BLaER1 (cell line): ENCODE measurements around the gene CEACAM19.

Source experiments
- H3K27ac ChIP-seq: shearing (Covaris generic); formaldehyde crosslinking; 2 replicates; pipeline ENCODE4 v1.8.1; 2022
- H3K27me3 ChIP-seq: shearing (Covaris generic); formaldehyde crosslinking; 2 replicates; pipeline ENCODE4 v1.8.1; 2022
- H3K36me3 ChIP-seq: shearing (Covaris generic); formaldehyde crosslinking; 2 replicates; pipeline ENCODE4 v1.8.1; 2022
- H3K4me1 ChIP-seq: shearing (Covaris generic); formaldehyde crosslinking; 2 replicates; pipeline ENCODE4 v1.8.1; 2022
- H3K4me2 ChIP-seq: shearing (Covaris generic); formaldehyde crosslinking; 2 replicates; pipeline ENCODE4 v1.8.1; 2022
- H3K4me3 ChIP-seq: shearing (Covaris generic); formaldehyde crosslinking; 2 replicates; pipeline ENCODE4 v1.8.1; 2022
- H3K9ac ChIP-seq: shearing (Covaris generic); formaldehyde crosslinking; 2 replicates; pipeline ENCODE4 v1.8.1; 2022
- H3K9me3 ChIP-seq: shearing (Covaris generic); formaldehyde crosslinking; 2 replicates; pipeline ENCODE4 v1.8.1; 2022
- H4K20me1 ChIP-seq: shearing (Covaris generic); formaldehyde crosslinking; 2 replicates; pipeline ENCODE4 v1.8.1; 2022
- Cebpa-rat ChIP-seq: shearing (Covaris generic); IDR thresholded peaks from 2 replicates; pipeline ENCODE4 v1.8.1; 2022

Gene CEACAM19

DNA sequence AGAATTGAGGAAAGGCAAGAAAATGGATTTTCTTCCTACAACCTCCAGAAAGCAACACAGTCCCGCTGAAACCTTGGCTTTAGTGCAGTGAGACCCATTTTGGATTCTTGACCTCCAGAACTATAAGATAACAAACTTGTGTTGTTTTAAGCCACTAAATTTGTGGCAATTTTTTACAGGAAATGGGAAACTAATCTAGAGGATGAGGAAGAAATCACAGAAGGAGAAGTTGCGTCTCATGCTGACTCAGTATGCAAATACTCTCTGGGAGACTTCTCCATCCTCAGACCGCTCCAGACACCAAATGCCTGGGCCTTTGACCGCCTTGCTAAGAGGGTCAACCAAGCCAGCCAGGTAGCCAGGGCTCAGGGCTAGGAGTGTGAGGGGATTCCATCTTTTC is 14.6 kb downstream of the CEACAM19 start:
- peaks cover 30% of the 10 kb centered on the region for H3K4me1 ChIP-seq
- no peaks in the 10 kb centered on the region for H3K27me3 ChIP-seq
- no peaks in the 10 kb centered on the region for H3K36me3 ChIP-seq
- peak overlapping the region; percentile 40 for H3K4me2 ChIP-seq
- H3K4me3 ChIP-seq: no peak overlapping the region
- H3K9ac ChIP-seq: no peak overlapping the region
- TF ChIP-seq Cebpa-rat: no peak
- no peak overlapping the region for H3K27ac ChIP-seq
- no peaks in the 10 kb centered on the region for H4K20me1 ChIP-seq
- no peaks in the 10 kb centered on the region for H3K9me3 ChIP-seq

DNA sequence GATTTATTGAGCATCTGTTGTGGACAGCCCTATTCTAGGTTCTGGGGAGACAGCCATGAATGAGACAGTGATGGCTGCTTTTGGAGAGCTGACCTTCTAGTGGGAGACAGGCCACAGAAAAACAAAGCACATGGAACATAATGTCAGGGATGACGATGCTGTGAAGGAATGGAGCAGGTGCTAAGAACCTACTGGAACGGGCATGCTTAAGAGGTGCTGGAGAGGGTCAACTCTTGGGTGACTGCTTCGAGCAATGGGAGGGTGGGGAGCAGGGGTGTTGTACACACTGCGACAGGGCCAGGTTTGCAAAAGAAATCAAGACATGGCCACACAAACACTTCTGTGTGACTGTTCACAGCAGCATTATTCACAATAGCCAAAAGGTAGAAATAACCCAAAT is 15.6 kb downstream of the CEACAM19 start:
- Histone ChIP-seq H3K36me3 (no peaks in the 10 kb centered on the region), H3K4me1 (peaks cover 40% of the 10 kb centered on the region)

DNA sequence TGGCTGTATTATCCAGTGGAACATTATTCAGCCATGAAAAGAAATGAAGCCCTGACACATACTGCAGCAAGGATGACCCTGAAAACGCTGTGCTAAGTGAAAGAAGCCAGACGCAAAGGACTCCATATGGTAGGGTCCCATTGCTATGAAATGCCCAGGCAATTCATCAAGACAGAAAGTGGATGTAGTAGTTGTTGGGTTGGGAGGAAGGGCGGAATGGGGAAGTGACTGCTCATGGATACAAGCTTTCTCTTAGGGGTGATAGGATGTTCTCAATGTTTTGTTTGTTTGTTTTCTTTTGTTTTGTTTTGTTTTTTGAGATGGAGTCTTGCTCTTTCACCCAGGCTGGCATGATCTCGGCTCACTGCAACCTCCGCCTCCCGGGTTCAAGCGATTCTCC is 16.6 kb downstream of the CEACAM19 start:
- Histone ChIP-seq H3K4me3 (no peak overlapping the region), H3K36me3 (no peaks in the 10 kb centered on the region), H4K20me1 (no peaks in the 10 kb centered on the region), H3K4me2 (no peak overlapping the region), H3K9ac (no peak overlapping the region), H3K9me3 (no peaks in the 10 kb centered on the region), H3K27me3 (no peaks in the 10 kb centered on the region), H3K4me1 (peaks cover 48% of the 10 kb centered on the region), H3K27ac (no peak overlapping the region)
- TF ChIP-seq Cebpa-rat: no peak

More for the DNA sequence above, 15.6 kb downstream of the CEACAM19 start:
- Histone ChIP-seq H3K4me2 (no peak overlapping the region), H3K27me3 (no peaks in the 10 kb centered on the region), H3K9ac (no peak overlapping the region), H3K27ac (no peak overlapping the region), H3K9me3 (no peaks in the 10 kb centered on the region), H4K20me1 (no peaks in the 10 kb centered on the region), H3K4me3 (no peak overlapping the region)
- TF ChIP-seq Cebpa-rat: no peak

DNA sequence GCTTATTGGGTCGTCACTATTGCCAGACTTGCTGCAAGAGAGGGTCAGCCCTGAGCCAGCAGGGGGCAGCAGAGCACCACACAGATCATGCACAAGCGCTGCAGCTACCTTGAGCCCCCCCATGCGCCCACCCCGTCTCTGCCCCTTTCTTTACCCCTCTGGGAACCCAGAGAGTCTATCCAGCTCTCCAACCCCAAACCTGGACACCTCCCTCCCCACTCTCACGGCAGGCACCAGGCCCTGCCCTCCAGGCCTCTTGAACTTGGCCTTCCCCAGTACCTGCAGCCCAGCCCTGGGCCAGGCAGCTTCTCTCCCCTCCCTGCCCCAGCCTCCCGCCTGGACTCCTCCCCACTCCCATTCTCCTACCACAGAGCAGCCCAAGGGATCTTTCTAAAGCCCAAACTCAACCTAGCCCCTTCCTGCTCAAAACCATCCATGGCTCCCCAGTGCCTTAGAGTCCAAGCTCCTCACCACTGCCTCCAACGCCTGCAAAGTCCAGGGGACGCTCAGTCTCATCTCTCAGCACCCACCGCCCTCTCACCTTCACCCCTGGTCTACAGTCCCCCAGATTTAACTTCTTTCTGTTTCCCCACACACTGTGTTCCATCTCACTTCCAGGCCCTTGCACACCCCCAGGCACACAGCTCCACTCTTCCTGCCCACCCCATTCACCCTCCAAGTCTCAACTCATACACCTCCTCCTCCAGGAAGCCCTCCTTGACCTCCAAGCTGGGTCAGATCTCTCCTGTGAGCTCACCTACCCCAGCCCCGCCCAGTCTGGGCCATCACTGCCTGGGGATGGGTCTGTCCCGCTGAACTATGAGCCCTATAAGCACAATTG is 18.2 kb downstream of the CEACAM19 start:
- H3K4me3 ChIP-seq: no peak overlapping the region
- peak overlapping the region; percentile 47 for H3K4me2 ChIP-seq
- no peaks in the 10 kb centered on the region for H3K9me3 ChIP-seq

DNA sequence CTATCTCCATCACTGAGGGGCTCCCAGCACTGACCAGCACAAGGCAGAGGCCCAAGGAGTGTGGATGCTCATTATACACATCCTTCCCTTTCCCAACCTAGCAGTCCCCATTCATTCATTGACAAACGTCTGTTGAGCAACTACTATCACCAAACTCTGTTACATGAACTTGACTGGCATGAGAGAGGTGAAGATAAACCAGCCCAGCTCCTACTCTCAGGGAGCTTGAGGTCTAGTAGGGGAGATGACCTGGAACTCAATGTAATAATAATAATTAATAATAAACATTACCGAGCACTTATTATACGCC is 18.8 kb downstream of the CEACAM19 start:
- H3K9me3 ChIP-seq: no peaks in the 10 kb centered on the region
- no peak overlapping the region for H3K9ac ChIP-seq
- peaks cover 37% of the 10 kb centered on the region for H3K4me1 ChIP-seq
- no peak for TF ChIP-seq Cebpa-rat
- no peaks in the 10 kb centered on the region for H3K27me3 ChIP-seq
- H3K4me2 ChIP-seq: no peak overlapping the region
- H3K36me3 ChIP-seq: no peaks in the 10 kb centered on the region
- H4K20me1 ChIP-seq: no peaks in the 10 kb centered on the region
- H3K27ac ChIP-seq: no peak overlapping the region
- no peak overlapping the region for H3K4me3 ChIP-seq

More for the DNA sequence above, 18.2 kb downstream of the CEACAM19 start:
- H3K36me3 ChIP-seq: no peaks in the 10 kb centered on the region
- H3K4me1 ChIP-seq: peaks cover 42% of the 10 kb centered on the region
- H4K20me1 ChIP-seq: no peaks in the 10 kb centered on the region
- no peak for TF ChIP-seq Cebpa-rat
- no peak overlapping the region for H3K27ac ChIP-seq
- H3K27me3 ChIP-seq: no peaks in the 10 kb centered on the region
- no peak overlapping the region for H3K9ac ChIP-seq

DNA sequence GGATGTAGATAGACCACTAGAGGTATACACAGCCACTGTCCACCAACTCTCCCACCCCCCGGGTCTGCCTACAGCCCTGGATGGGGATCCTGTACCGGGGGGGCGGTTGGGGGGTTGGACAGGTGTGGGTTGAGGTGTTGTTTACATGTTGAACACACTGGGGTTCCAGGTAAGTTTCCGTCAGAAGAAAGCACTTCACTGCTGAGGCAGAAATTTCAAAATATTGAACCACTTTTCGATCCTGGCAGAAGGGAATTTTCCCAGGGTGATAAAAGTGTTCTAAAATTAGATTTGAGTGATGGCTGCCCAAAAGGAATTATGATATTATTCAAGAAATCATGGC is 21.1 kb downstream of the CEACAM19 start:
- TF ChIP-seq Cebpa-rat: no peak
- no peaks in the 10 kb centered on the region for H4K20me1 ChIP-seq
- no peaks in the 10 kb centered on the region for H3K9me3 ChIP-seq
- H3K27ac ChIP-seq: no peak overlapping the region
- H3K27me3 ChIP-seq: no peaks in the 10 kb centered on the region
- H3K36me3 ChIP-seq: no peaks in the 10 kb centered on the region
- peak overlapping the region; percentile 71 for H3K4me2 ChIP-seq
- no peak overlapping the region for H3K9ac ChIP-seq
- no peak overlapping the region for H3K4me3 ChIP-seq
- H3K4me1 ChIP-seq: peaks cover 36% of the 10 kb centered on the region

DNA sequence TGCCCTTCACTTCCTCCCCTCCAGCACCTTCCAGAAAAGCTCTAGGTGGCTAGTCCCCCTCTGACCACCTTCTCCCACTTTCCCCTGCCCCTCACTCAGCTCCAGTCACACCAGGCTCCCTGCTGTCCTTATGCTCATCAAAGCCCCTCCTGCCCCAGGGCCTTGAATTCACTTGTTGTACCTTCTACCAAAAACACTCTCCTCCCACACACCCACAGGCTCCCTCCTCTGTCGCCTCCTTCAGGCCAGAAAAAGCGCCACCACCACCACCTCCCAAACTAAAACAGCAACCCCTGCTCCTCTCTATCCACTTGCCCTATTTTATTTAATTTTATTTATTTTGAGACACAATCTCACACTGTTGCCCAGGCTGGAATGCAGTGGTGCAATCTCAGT is 22.9 kb downstream of the CEACAM19 start:
- no peak overlapping the region for H3K4me2 ChIP-seq
- no peak overlapping the region for H3K27ac ChIP-seq
- H3K27me3 ChIP-seq: no peaks in the 10 kb centered on the region
- H3K4me1 ChIP-seq: peaks cover 50% of the 10 kb centered on the region
- no peaks in the 10 kb centered on the region for H3K36me3 ChIP-seq
- no peaks in the 10 kb centered on the region for H4K20me1 ChIP-seq
- H3K9me3 ChIP-seq: no peaks in the 10 kb centered on the region
- H3K9ac ChIP-seq: no peak overlapping the region
- H3K4me3 ChIP-seq: no peak overlapping the region
- TF ChIP-seq Cebpa-rat: no peak

GRCh38 chr19:44696939-44697669 is 25.8 kb downstream of the CEACAM19 start:
- Histone ChIP-seq H3K9me3 (no peaks in the 10 kb centered on the region), H4K20me1 (no peaks in the 10 kb centered on the region), H3K27ac (peak overlapping the region; percentile 62), H3K9ac (peak overlapping the region; percentile 53; the same call in 1 of the 2 replicates), H3K27me3 (no peaks in the 10 kb centered on the region), H3K4me2 (peak overlapping the region; percentile 81), H3K4me1 (peaks cover 32% of the 10 kb centered on the region), H3K36me3 (no peaks in the 10 kb centered on the region), H3K4me3 (no peak overlapping the region)
- no peak for TF ChIP-seq Cebpa-rat

- H4K20me1 ChIP-seq: no peaks in the 10 kb centered on the region
- H3K9ac ChIP-seq: peak overlapping the region; percentile 53; the same call in 1 of the 2 replicates
- H3K4me2 ChIP-seq: peak overlapping the region; percentile 81
- H3K9me3 ChIP-seq: no peaks in the 10 kb centered on the region
- H3K4me3 ChIP-seq: no peak overlapping the region
- H3K4me1 ChIP-seq: peaks cover 26% of the 10 kb centered on the region
- no peak for TF ChIP-seq Cebpa-rat
- H3K36me3 ChIP-seq: no peaks in the 10 kb centered on the region
- peak overlapping the region; percentile 62 for H3K27ac ChIP-seq
- no peaks in the 10 kb centered on the region for H3K27me3 ChIP-seq
Measured at GRCh38 chr19:44697670-44698034, 26.4 kb downstream of the CEACAM19 start.

GRCh38 chr19:44698492-44699201 is 27.4 kb downstream of the CEACAM19 start, which contains the start of gene CEACAM16:
Gene CEACAM16 (plus strand): TSS chr19:44699151. CDS start chr19:44701457, 2,306 bp downstream.
- Histone ChIP-seq H3K27me3 (no peaks in the 10 kb centered on the region), H3K4me1 (peaks cover 26% of the 10 kb centered on the region), H3K36me3 (no peaks in the 10 kb centered on the region), H3K4me2 (peak within 1 kb of the TSS; percentile 81), H3K9ac (peak within 1 kb of the TSS; percentile 53; the same call in 1 of the 2 replicates), H3K9me3 (no peaks in the 10 kb centered on the region), H4K20me1 (no peaks in the 10 kb centered on the region), H3K4me3 (no peak within 1 kb of the TSS), H3K27ac (peak within 1 kb of the TSS; percentile 62)
- TF ChIP-seq Cebpa-rat: no peak
